HepG2 (cell line): Measurements from ENCODE around the gene OR2T34. TPM values are rescaled to one million over a fixed set of nuclear protein-coding genes. Genes with fewer than 3 reads are reported as not detected.
"Not testable (repeated sequence)": the region's sequence is repeated elsewhere in the genome, so short reads cannot be mapped to it uniquely, and the experiment has no call there.

Experiments
- ATAC-seq: fragments of 200-7000 bp; cut with Tn5 transposase; 3 replicates; pipeline ENCODE4 v1.9.1; 2020; ENCODE audit warnings: mild to moderate bottlenecking, moderate library complexity
- Bru-seq: library from RNA; stranded (reverse); fragments of 400-500 nt; gene quantifications from one replicate; lab custom pipeline; 2021; lab: Mats Ljungman, UMichigan
- BruChase-seq, 2 experiments: library from RNA; stranded (reverse); fragments of 400-500 nt; gene quantifications; one replicate each; lab custom pipeline; 2021; lab: Mats Ljungman, UMichigan
- BruUV-seq: library from RNA; stranded (reverse); fragments of 400-500 nt; replicated peaks from 2 replicates; lab custom pipeline; 2021; lab: Mats Ljungman, UMichigan
- CTCF ChIA-PET: fragments of 300-600 bp; formaldehyde crosslinking; extraction: SDS; loops from one replicate; lab custom pipeline; 2021; ENCODE audit warnings: low total read pairs, inconsistent platforms, low intra/inter-chr PET ratio; lab: Yijun Ruan, JAX
- POLR2A ChIA-PET: fragments of 350-600 bp; sonication (Branson Sonifier 250); formaldehyde crosslinking; loops from one replicate; lab custom pipeline; 2020; ENCODE audit warnings: antibody characterized with exemption, inconsistent platforms; lab: Yijun Ruan, JAX
- DNase-seq: peaks from one replicate; pipeline ENCODE4 v3.0.0-alpha.2; 2015; ENCODE audit warnings: low spot score
- FAIRE-seq: peaks from 3 replicates; lab custom pipeline; 2011; peaks lifted over from hg19 to GRCh38; lab: Jason Lieb, UNC
- H2AFZ ChIP-seq: one replicate; pipeline ENCODE4 v1.6.1; 2011; ENCODE audit warnings: low read length, inconsistent platforms
- H3K27ac ChIP-seq: fragments of 300-600 bp; 3 replicates; pipeline ENCODE4 v1.8.0; 2011; ENCODE audit warnings: mixed run types, mild to moderate bottlenecking, mixed read lengths, low read length, inconsistent platforms; ENCODE audit not compliant: insufficient read depth; ENCODE audit errors: extremely low read length
- H3K27me3 ChIP-seq, 2 experiments: fragments of 200-600 bp in 1 of 2; 2 replicates in 1 of 2; 3 replicates in 1 of 2; pipeline versions ENCODE4 v1.6.0 to v1.8.0; 2011; ENCODE audit warnings: low read length in 2 of 2, mild to moderate bottlenecking in 2 of 2, moderate library complexity in 2 of 2, inconsistent platforms in 1 of 2; ENCODE audit not compliant: insufficient read depth in 2 of 2, control insufficient read depth in 1 of 2
- H3K36me3 ChIP-seq, 2 experiments: fragments of 200-600 bp in 1 of 2; replicated peaks in 1 of 2; 2 replicates in 1 of 2; 3 replicates in 1 of 2; pipeline versions ENCODE4 v1.5.1 to v1.8.0; 2011; ENCODE audit warnings: low read length in 2 of 2, inconsistent platforms in 1 of 2; ENCODE audit not compliant: insufficient read depth in 2 of 2, control insufficient read depth in 1 of 2
- H3K4me1 ChIP-seq: 2 replicates; pipeline ENCODE4 v1.5.1; 2012; ENCODE audit warnings: low read length, inconsistent platforms; ENCODE audit not compliant: insufficient read depth
- H3K4me2 ChIP-seq: 2 replicates; pipeline ENCODE4 v1.6.0; 2011; ENCODE audit warnings: low read depth, low read length, inconsistent platforms
- H3K4me3 ChIP-seq, 3 experiments: fragments of 200-600 bp in 1 of 3; sonication (generic), shearing (Covaris generic) in 1 of 3; replicated peaks in 1 of 3; 2 replicates each; pipeline ENCODE4 v1.5.1; 2011 to 2016; ENCODE audit warnings: low read length in 3 of 3, inconsistent platforms in 2 of 3, low read depth in 2 of 3, mild to moderate bottlenecking in 2 of 3, control low read depth in 1 of 3, mixed read lengths in 1 of 3; ENCODE audit not compliant: insufficient read depth in 1 of 3
- H3K79me2 ChIP-seq: one replicate; pipeline ENCODE4 v1.6.1; 2011; ENCODE audit warnings: low read length, inconsistent platforms; ENCODE audit not compliant: insufficient read depth
- H3K9ac ChIP-seq: 2 replicates; pipeline ENCODE4 v1.6.0; 2011; ENCODE audit warnings: mild to moderate bottlenecking, low read depth, low read length, inconsistent platforms; ENCODE audit not compliant: insufficient read depth
- H3K9me3 ChIP-seq: 2 replicates; pipeline ENCODE4 v1.5.1; 2012; ENCODE audit warnings: mild to moderate bottlenecking, low read length
- H4K20me1 ChIP-seq: 2 replicates; pipeline ENCODE4 v1.6.0; 2011; ENCODE audit warnings: inconsistent platforms, mild to moderate bottlenecking, low read length, moderate library complexity; ENCODE audit not compliant: insufficient read depth
- CTCF ChIP-seq: sonication (generic); formaldehyde crosslinking; IDR thresholded peaks from 2 replicates; pipeline ENCODE4 v1.5.0; 2020; ENCODE audit warnings: mild to moderate bottlenecking, missing genetic modification reagents, moderate library complexity
- MTF2 ChIP-seq: sonication (generic); formaldehyde crosslinking; IDR thresholded peaks from 2 replicates; pipeline ENCODE4 v1.5.0; 2020; ENCODE audit warnings: missing genetic modification reagents, borderline replicate concordance
- SMAD1 ChIP-seq: sonication (generic); formaldehyde crosslinking; IDR thresholded peaks from 2 replicates; pipeline ENCODE4 v1.4.0; 2020; ENCODE audit warnings: missing genetic modification reagents, low read depth, mild to moderate bottlenecking, borderline replicate concordance
- SMC3 ChIP-seq: IDR thresholded peaks from 2 replicates; pipeline ENCODE4 v1.6.1; 2011; ENCODE audit warnings: low read length, improper control_type of control experiment
- STAG1 ChIP-seq: sonication (generic); formaldehyde crosslinking; IDR thresholded peaks from 2 replicates; pipeline ENCODE4 v1.4.0; 2020; ENCODE audit warnings: missing genetic modification reagents
- ZNF772 ChIP-seq: sonication (generic); formaldehyde crosslinking; IDR thresholded peaks from 2 replicates; pipeline ENCODE4 v1.5.0; 2020; ENCODE audit warnings: mild to moderate bottlenecking, missing genetic modification reagents
- WGBS: methylation state at CpG from one replicate; pipeline ENCODE4 v1.1.6; 2017; ENCODE audit warnings: low lambda C conversion rate; 5-methylcytosine and 5-hydroxymethylcytosine counted together
- in situ Hi-C: cut with HindIII; loops from 2 replicates; pipeline ENCODE4 v1.10.0; 2017; ENCODE audit warnings: low pct_unique_long_range_greater_than_20kb; ENCODE audit not compliant: extremely low pct_ligation_motif_present
- intact Hi-C: fragments of 100-400 bp; cut with micrococcal nuclease; formaldehyde crosslinking; loops from one replicate; pipeline ENCODE4 v1.10.0; 2022; ENCODE audit not compliant: unreplicated experiment
- long read RNA-seq, 2 experiments: library from RNA in 1 of 2; library from polyadenylated mRNA in 1 of 2; stranded (forward) in 1 of 2; unstranded in 1 of 2; transcript quantifications; one replicate each; pipeline ENCODE4 v2.0.0, GENCODE V29; 2019 to 2022
- polyA minus RNA-seq, 3 experiments: library from RNA; depleted of rRNA, polyadenylated mRNA; stranded (reverse); fragments of >200 nt; gene quantifications; 2 replicates each; pipeline ENCODE4 v1.2.3, GENCODE V29; 2011; ENCODE audit warnings: low replicate concordance in 1 of 3
- polyA plus RNA-seq, 8 experiments: library from polyadenylated mRNA; depleted of rRNA in 3 of 8; stranded (reverse) in 7 of 8; unstranded in 1 of 8; fragments of >200 nt; fragmentation: Illumina TruSeq in 4 of 8; extraction: Trizol in 4 of 8; gene quantifications; 2 replicates each; pipeline versions ENCODE4 v1.2.1 to v1.2.3, GENCODE V29; 2011 to 2016; ENCODE audit warnings: low read depth in 4 of 8, missing spikeins in 1 of 8, mixed read lengths in 1 of 8; ENCODE audit not compliant: insufficient read depth in 1 of 8
- total RNA-seq, 5 experiments: library from RNA; depleted of rRNA; stranded (reverse); fragments of >200 nt; fragmentation: Illumina TruSeq; extraction: Trizol; gene quantifications; 2 replicates each; pipeline ENCODE4 v1.2.3, GENCODE V29; 2016; ENCODE audit warnings: low read depth in 1 of 5

The OR2T34 gene, protein sequence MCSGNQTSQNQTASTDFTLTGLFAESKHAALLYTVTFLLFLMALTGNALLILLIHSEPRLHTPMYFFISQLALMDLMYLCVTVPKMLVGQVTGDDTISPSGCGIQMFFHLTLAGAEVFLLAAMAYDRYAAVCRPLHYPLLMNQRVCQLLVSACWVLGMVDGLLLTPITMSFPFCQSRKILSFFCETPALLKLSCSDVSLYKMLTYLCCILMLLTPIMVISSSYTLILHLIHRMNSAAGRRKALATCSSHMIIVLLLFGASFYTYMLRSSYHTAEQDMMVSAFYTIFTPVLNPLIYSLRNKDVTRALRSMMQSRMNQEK
- total RNA-seq (2016; rRNA removed; fragmentation: Illumina TruSeq; extraction: Trizol) (not detected in 2 replicates), polyA plus RNA-seq (2011; rRNA removed) (not detected in 2 replicates), polyA minus RNA-seq (2011; rRNA and poly(A)+ RNA removed; ENCODE audit: low replicate concordance) (not detected in 2 replicates), Bru-seq, nascent RNA (not detected), BruChase-seq, experiment 1, labeled RNA remaining after a 6-hour chase (not detected), BruChase-seq, experiment 2, labeled RNA remaining after a 2-hour chase (percentile 14 among the genes with signal in this experiment)
- total RNA-seq (2016; cell fraction: cytosol; rRNA removed; fragmentation: Illumina TruSeq; extraction: Trizol; ENCODE audit: low read depth), result not detected in 2 replicates
- total RNA-seq (2016; cell fraction: insoluble cytoplasmic fraction; rRNA removed; fragmentation: Illumina TruSeq; extraction: Trizol), result not detected in 2 replicates
- total RNA-seq (2016; cell fraction: membrane; rRNA removed; fragmentation: Illumina TruSeq; extraction: Trizol), result not detected in 2 replicates
- total RNA-seq (2016; cell fraction: nucleus; rRNA removed; fragmentation: Illumina TruSeq; extraction: Trizol), result not detected in 2 replicates
- not detected in 2 replicates for polyA plus RNA-seq (2011; cell fraction: cytosol; rRNA removed)
- polyA plus RNA-seq (2011; cell fraction: nucleus; rRNA removed), result not detected in 2 replicates
- not detected in 2 replicates for polyA plus RNA-seq (2012)
- polyA plus RNA-seq (2016; cell fraction: cytosol; fragmentation: Illumina TruSeq; extraction: Trizol; ENCODE audit: low read depth), result not detected in 2 replicates
- polyA plus RNA-seq (2016; cell fraction: insoluble cytoplasmic fraction; fragmentation: Illumina TruSeq; extraction: Trizol; ENCODE audit: low read depth), result not detected in 2 replicates
- polyA plus RNA-seq (2016; cell fraction: membrane; fragmentation: Illumina TruSeq; extraction: Trizol; ENCODE audit: low read depth), result not detected in 2 replicates
- polyA plus RNA-seq (2016; cell fraction: nucleus; fragmentation: Illumina TruSeq; extraction: Trizol; ENCODE audit: insufficient read depth, low read depth), result not detected in 2 replicates
- not detected in 2 replicates for polyA minus RNA-seq (2011; cell fraction: cytosol; rRNA and poly(A)+ RNA removed)
- not detected in 2 replicates for polyA minus RNA-seq (2011; cell fraction: nucleus; rRNA and poly(A)+ RNA removed)
- long read RNA-seq, experiment 1, result 0 reads
- long read RNA-seq, experiment 2, result 0 reads

- H3K27ac ChIP-seq, H3K27me3 ChIP-seq, CTCF ChIA-PET, H3K79me2 ChIP-seq, POLR2A ChIA-PET, FAIRE-seq, H3K36me3 ChIP-seq, H4K20me1 ChIP-seq, H3K9me3 ChIP-seq, H3K9ac ChIP-seq, DNase-seq, H3K4me3 ChIP-seq, H3K4me1 ChIP-seq, H2AFZ ChIP-seq, H3K4me2 ChIP-seq, intact Hi-C loops, in situ Hi-C loops, ATAC-seq, BruUV-seq: not testable (repeated sequence)
- WGBS, result 18% methylated on average over 3 of the region's 3 CpGs
These were observed at the start of gene OR2T34 for GRCh38 chr1:248574657-248575056. OR2T34 (minus strand) TSS chr1:248574757; CDS start chr1:248574757, 0 bp downstream.

- in situ Hi-C loops, result loop anchor here (10.0 kb wide), 1 partner anchor 72 kb away; no protein-coding TSS in a partner anchor
- no TSS peak for BruUV-seq
These were observed 48.0 kb upstream of the OR2T34 start for GRCh38 chr1:248622570-248623001.

More at GRCh38 chr1:248622570-248623001, 48.0 kb upstream of the OR2T34 start:
- Histone ChIP-seq H4K20me1 (no peaks in the 10 kb centered on the region), H2AFZ (no peak overlapping the region), H3K36me3 (no peaks in the 10 kb centered on the region), H3K27me3 (no peaks in the 10 kb centered on the region; a peak in 1 of 5 replicates), H3K4me1 (no peaks in the 10 kb centered on the region), H3K4me2 (no peak overlapping the region), H3K79me2 (no peaks in the 10 kb centered on the region), H3K27ac (no peak overlapping the region), H3K9me3 (no peaks in the 10 kb centered on the region), H3K9ac (no peak overlapping the region), H3K4me3 (no peak overlapping the region)
- 29% methylated on average over 4 of the region's 4 CpGs for WGBS
- CTCF ChIA-PET, result interaction anchor here (0.7 to 3.9 kb wide), 4 partner anchors 64 to 185 kb away, joined by 3 to 33 read pairs (median 8); no protein-coding TSS in a partner anchor
- ATAC-seq (peak; percentile 86), FAIRE-seq (peak; percentile 58), DNase-seq (peak; percentile 44)
- TF ChIP-seq SMAD1 (no peak), SMC3 (peak; percentile 76), STAG1 (CRISPR knock-in tag) (peak; percentile 70), MTF2 (no peak), ZNF772 (CRISPR knock-in tag) (no peak), CTCF (CRISPR knock-in tag) (peak; percentile 71)
- intact Hi-C loops, result loop anchor here (1.0 kb wide), 2 partner anchors 65 to 185 kb away; no protein-coding TSS in a partner anchor
- POLR2A ChIA-PET, result no interaction called here
